Gastroesophageal sphincter (tissue), 3 donors: ENCODE data around the gene VPS29.

ENCODE experiments used
- CTCF ChIP-seq, 4 experiments: fragments of 200-600 bp in 2 of 4; fragments of 450-650 bp in 2 of 4; sonication (generic) in 1 of 4; IDR thresholded peaks; one replicate each; pipeline ENCODE4 v1.5.1; 2017 to 2019; ENCODE audit warnings: antibody characterized with exemption in 4 of 4, mild to moderate bottlenecking in 2 of 4, moderate library complexity in 2 of 4
- POLR2AphosphoS5 ChIP-seq: sonication (generic); formaldehyde crosslinking; IDR thresholded peaks from one replicate; pipeline ENCODE4 v1.6.1; 2017; ENCODE audit warnings: antibody characterized with exemption

DNA sequence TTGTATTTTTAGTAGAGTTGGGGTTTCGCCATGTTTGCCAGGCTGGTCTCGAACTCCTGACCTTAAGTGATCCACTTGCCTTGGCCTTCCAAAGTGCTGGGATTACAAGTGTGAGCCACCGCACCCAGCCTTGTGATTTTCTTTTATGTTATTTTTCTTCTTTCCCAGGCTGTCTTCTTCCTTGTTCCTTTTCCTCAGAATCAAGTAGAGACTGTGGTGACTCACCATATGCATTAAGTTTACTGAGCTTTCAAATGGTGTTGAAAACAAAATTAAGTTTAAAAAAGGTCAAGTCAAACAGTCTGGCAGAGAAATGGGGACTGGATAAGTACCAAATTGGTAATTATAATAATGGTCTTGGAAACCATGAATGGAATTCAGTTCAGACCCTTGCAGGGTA is 57.5 kb downstream of the VPS29 start:
- TF ChIP-seq CTCF (IDR thresholded peaks at IDR 0.05) (no peak), POLR2AphosphoS5 (no peak)
